Globus pallidus (tissue), 1 donor: ENCODE results near the gene TLCD1.
"Not testable (repeated sequence)": the region's sequence is repeated elsewhere in the genome, so short reads cannot be mapped to it uniquely, and the experiment has no call there.

Experiments used
- DNase-seq: peaks from one replicate; pipeline ENCODE4 v3.0.0-alpha.2; 2015; ENCODE audit warnings: low spot score

Gene TLCD1

DNA sequence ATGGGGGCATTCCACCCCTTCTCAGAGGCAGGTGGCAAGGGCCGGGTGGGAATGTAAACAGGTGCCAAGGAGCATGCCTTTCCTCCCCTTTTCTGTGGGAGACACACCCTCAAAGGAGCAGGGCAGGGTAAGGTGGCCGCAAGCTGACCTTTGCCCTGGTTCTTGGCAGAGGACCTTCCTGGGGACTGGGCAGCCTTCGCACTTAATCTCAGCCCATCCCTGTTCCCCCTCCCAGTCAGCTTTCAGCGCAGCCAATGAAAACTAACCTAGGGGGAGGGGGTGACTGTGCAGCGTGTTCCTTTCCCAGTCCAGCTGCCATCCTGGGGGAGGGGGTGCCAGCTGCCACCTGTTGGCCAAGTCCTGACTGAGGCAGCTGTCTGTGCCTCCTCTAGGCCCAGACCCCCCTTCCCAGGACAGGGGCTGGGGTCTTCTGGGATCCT is 20.6 kb upstream of the TLCD1 start:
- DNase-seq, result peak; percentile 71

DNA sequence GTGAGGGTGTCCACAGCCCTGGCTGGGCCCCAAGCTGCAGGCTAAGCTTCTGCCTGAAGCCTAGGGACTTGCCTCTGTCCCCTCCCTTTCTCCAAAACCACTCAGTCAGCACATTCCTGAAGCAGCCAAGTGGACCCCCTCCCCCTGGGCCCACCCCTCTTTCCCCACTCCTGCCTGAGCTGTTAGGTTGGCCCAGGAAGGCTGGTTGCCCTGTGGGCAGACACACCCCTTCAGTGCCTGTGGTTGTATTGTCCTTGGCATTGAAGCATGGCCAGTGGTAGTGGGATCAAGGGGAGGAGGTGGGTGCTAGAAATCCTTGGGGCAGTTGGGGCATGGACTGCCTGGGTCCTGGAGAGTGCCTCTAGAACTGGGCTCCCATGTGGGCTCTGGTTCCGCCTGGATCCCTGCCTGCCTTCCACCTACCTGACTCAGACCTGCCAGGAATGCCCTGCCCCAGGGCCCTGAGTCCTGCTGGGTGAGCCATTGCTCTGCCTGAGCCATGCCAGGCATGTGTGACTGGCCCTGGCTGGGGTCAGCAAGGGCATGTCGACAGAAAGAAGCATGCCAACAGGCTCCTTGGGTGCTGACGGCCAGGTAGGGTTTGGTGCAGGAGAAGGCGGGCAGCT is 19.9 kb upstream of the TLCD1 start:
- no peak for DNase-seq

DNA sequence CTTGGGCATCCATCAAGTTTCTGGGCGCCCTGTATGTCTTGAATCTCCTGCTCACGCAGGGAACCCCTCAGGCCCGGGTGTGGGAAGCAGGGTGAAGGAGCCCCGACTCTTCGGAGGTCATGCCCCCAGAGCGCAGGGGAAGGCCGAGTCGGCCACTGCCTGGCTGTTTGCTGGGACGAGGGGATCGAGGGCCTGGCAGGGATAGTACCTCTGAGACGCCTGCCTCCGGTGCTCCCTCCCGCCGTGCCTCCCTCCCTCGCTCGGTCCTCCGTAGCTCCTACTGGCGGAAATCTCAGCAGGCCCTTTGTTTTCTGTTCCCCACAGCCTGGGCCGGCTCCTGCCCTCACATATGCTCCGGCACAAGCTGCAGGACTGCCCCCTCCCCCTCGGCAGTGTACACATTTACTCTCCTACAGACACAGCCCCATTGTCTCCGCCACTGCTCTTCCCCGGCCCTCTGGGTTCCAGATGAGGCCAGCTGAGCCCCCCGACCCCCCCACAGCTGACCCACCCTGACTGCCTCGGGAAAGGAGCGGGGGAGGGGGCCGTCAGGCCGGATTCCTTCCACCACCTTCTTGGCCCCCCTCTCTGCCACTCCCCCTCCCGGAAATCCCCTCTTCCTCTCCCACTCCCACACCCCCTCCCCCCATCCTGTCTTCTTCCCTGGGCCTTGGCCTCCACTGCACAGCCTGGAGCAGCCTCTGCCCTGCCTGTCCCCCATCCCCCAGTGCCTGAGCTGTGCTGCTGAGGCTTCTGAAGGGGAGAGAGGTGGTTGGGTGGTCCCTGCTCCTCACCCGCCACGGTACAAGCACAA is 19.1 kb upstream of the TLCD1 start:
- DNase-seq, result peak; percentile 98

DNA sequence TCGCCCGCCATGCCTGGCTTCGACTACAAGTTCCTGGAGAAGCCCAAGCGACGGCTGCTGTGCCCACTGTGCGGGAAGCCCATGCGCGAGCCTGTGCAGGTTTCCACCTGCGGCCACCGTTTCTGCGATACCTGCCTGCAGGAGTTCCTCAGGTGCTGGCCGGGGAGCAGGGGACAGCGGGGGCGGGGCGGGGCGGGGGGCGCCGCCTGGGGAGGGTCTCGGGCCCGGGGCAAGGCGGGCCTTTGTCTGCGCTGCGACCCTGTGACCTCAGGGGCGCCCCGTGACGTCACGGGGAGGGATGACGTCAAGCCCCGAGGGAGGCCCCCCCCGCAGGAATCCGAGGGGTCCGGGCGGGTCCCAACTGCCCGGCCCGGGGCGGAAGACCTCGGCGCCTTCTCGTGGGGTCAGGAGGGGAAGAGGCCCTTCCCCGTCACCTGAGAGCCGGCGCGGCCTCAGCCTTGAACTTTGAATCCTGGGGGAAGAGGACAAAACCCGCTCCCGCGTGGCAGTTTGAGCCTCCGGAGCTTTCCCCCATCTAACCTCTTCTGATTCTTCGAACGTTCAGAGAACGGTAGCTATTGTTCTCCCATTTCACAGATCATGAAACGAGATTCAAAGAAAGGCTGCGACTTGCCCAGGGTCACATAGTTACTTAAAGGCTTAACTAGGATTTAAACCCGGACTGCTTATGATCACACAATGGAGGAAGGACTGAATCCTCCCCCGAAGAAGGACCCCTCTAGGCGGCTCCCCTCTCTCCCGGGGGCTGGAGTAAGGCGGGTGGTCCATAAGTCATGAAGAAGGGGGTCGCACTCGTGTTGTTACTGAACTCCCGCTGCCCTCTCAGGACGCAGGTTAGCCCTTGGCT is 18.3 kb upstream of the TLCD1 start:
- DNase-seq, result no peak

DNA sequence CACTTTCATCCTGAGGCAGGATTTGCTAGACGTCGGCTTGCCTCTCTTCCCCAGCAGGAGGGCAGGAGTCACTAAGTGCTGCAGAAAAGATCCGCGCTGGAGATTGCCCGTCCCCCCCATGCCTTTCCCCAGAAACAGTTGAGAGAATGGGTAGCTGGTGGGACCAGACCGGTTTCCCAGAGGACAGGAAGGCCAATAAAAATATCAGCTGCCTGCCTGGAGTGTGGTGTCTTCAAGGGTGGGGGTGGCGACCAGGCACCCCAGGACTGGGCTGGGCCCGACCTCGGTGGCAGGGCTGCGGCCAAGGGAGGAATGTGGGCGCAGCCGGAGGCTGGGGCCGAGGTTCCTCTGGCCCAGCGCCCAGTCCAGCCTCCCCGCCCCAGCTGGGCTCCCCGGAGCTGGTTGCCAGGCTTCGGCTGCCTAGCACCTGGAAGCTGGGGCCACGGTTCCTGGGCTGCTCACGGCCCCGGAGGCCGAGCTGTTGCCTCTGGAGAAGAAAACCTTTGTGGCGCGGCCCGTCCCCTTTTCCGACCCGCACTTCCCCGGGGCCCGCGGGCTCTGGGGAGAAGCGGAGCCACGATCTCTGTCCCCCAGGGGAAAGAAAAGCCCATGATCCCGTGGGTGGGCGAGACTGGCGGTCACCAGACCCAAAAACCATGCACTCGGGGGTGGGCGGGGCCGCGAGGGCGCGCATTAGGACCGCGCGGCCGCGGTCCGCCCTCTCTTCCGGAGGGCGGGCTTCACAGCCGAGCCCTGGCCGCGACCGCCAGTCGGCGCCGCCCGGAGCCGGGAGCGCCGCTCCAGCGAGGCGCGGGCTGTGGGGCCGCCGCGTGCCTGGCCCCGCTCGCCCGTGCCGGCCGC is 17.4 kb upstream of the TLCD1 start, which contains the start of gene TRAF4:
Gene TRAF4 (plus strand): TSS at position 769 of the 861 bp plus-strand sequence. CDS start 102 bp downstream, outside the sequence.
- DNase-seq, result peak; percentile 83

DNA sequence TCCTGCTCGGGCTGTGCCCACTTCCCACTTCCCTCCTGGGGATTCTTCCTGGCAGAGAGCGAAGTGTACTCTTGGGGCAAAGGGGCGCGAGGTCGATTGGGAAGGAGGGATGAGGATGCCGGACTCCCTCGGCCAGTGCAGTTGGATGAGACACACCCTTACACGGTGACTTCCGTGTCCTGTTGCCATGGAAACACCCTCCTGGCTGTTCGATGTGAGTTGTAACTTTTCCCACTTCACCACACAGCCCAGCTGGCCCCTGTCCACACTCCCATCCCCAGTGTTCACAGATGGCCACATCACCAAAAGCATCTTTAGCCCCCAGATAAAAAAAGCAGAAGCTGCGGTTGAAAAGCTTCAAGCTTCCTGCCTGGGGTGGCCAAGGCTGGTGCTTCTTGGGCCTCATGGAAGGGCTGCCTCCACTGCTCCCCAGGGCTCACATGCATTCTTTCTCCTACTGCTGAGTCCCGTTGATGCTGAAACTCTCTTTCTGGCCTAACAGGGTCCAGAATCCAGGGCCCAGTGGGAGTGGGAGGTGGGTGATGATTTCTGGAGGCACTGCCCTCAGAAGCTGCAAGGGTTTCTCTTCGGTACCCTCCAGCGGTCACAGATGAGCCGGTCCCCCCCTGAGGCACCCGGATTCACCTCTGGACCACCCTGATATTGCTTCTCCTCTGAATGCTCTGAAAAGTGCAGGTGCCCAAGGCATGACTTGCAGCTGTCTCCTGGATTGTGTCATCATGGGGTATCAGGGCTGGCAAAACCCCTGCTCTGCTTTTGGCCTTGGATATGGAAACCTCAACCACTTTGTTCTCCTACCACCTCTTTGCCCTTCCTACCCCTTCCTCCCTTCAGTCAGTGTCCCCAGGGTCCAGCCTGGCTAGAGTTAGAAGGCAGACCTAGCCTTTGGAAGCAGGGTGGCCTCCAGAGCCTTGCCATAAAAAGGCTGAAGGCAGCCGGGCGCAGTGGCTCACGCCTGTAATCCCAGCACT is 15.6 kb upstream of the TLCD1 start:
- no peak for DNase-seq

DNA sequence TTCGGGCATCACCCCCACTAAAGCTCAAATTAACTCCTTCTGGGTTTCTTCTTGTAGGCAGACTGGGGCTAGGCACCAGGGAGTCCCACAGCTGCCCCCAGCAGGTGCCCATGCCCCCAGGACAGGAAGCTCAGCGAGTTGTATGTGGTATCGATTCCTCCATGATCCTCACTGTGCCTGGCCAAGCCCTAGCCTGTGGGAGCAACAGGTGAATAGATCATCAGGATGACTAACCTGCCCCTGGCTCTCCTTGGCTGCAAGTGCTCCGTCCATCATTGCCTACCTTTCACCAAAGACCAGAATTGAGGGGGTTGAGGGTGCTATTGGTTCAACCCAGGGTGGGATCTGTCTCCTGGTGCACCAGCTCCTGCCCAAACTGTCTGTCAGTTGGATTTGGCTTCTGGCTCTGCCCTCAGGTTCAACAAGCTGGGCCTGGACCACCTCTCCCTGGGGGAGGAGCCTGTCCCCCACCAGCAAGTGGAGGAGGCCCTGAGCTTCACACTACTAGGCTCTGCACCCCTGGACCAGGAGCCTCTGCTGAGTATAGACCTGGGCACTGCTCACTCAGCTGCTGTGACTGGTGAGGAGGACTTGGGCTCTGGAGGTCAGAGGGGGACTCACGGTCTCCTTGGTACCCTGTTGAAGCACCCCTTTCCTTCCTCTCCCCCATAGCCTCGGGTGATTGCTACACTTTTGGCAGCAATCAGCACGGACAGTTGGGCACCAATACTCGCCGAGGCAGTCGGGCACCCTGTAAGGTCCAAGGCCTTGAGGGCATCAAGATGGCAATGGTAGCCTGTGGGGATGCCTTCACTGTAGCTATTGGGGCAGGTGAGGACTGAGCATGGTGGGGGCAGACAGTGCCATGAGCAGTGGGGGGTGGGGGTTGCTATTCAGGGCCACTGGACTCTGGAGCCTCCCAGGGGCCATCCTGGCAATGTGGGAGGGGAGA is 14.6 kb upstream of the TLCD1 start:
- no peak for DNase-seq

DNA sequence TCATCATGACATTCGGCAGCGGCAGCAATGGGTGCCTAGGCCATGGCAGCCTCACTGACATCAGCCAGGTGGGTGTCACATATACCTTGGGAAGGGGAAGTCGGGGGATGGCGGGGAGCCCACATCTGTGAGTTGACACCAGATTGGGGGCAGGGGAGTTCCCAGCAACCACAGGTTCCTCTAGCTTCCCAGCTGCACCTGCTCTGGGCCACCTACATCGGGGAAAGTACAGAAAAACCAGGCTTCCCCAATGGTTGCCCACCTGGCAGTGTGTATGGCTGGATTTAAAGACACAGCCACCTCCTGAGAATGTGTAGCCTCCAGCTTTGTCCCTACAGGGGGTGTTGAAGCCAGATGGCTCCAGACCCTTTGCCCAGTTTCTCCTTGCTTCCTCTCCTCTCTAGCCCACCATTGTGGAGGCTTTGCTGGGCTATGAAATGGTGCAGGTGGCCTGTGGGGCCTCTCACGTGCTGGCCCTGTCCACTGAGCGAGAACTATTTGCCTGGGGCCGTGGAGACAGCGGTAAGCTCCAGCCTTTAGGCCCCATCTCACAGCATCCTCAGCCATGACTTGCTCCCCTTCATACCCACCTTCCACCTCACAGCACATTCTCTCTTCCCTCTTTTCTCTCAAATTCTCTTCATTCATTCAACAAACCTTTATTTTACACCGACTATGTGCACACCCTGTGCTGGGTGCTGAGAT is 12.8 kb upstream of the TLCD1 start:
- no peak for DNase-seq

DNA sequence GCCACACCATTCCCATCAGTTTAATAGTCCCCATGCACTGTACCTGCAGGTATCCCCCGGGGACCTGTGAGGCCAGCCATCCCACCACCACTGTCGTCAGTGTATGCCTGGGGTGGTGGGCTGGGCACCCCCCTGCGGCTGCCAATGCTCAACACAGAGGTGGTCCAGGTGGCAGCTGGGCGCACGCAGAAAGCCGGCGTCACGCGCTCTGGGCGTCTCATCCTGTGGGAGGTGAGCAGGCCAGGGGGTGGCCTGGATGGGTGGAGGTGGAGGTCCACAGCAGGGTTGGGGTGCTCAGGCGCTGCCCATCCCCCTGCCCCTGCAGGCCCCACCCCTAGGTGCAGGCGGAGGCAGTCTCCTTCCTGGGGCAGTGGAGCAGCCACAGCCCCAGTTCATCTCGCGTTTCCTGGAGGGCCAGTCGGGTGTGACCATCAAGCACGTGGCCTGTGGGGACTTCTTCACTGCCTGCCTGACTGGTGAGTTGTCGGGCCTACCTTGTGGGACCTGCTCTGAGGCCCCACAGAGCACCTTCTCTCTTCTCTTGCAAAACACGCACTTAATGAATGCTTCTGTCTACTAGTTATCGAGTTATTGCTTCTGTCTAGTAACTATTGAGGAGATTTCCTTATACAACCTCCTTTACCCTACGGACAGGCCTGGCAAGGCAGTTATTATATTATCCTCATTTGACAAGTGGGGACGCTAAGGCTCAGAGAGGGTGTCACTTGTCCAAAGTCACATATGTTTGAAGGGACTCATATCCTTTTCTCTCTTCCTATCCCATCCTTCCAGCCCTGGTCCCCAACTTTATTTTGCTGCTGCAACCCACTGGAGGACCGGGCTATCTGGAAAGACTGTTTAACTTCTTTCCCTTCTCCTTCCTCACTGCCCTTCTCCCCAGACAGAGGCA is 12.0 kb upstream of the TLCD1 start:
- no peak for DNase-seq

DNA sequence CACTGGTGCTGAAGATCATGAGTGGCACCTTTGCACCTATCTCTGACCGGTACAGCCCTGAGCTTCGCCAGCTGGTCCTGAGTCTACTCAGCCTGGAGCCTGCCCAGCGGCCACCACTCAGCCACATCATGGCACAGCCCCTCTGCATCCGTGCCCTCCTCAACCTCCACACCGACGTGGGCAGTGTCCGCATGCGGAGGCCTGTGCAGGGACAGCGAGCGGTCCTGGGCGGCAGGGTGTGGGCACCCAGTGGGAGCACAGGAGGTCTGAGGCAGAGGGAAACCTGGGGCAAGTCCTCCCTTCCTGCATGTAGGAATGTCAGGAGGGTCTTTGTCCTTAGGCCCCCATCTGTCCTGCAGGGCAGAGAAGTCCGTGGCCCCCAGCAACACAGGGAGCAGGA is 11.3 kb upstream of the TLCD1 start:
- no peak for DNase-seq

DNA sequence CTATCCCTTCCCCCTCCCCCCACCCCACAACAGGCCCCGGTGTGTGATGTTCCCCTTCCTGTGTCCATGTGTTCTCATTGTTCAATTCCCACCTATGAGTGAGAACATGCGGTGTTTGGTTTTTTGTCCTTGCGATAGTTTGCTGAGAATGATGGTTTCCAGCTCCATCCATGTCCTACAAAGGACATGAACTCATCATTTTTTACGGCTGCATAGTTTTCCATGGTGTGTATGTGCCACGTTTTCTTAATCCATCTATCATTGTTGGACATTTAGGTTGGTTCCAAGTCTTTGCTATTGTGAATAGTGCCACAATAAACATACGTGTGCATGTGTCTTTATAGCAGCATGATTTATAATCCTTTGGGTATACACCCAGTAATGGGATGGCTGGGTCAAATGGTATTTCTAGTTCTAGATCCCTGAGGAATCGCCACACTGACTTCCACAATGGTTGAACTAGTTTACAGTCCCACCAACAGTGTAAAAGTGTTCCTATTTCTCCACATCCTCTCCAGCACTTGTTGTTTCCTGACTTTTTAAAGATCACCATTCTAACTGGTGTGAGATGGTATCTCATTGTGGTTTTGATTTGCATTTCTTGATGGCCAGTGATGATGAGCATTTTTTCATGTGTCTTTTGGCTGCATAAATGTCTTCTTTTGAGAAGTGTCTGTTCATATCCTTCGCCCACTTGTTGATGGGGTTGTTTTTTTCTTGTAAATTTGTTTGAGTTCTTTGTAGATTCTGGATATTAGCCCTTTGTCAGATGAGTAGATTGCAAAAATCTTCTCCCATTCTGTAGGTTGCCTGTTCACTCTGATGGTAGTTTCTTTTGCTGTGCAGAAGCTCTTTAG is 10.1 kb upstream of the TLCD1 start:
- DNase-seq, result not testable (repeated sequence)

DNA sequence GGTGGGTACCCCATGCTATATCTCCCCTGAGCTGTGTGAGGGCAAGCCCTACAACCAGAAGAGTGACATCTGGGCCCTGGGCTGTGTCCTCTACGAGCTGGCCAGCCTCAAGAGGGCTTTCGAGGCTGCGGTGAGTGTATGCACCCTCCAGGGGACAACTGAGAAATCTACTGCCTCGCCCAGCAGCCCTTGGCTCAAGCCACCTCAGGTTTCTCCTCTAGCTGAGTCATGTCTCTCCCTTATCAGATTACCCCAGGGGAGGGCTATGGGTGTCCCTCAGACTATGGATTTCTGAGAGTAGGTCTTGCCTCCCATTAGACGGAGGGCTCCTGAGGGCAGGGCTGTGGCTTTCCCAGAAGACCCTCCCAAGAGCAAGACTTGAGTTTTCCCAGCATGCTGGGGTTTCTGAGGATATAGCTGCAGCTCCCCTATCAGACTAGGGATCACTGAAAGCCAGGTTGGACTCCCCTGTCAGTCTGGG is 9.2 kb upstream of the TLCD1 start:
- no peak for DNase-seq

DNA sequence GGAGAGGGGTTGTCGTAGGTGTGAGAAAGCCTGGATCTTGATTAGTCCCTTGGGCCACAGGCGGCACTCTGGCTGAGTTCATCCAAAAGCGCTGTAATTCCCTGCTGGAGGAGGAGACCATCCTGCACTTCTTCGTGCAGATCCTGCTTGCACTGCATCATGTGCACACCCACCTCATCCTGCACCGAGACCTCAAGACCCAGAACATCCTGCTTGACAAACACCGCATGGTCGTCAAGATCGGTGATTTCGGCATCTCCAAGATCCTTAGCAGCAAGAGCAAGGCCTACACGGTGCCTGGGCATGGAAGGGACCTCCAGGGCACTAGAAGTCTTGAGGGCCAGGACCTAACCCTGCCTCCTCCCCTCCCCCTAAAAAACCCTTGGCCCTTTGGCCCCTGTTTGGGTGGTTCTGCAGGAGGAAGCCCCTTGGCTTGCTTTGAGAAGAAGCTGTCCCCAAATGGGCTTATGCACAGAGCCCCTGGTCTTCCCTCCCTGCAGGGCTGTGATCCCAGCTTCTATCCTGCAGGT is 8.7 kb upstream of the TLCD1 start:
- DNase-seq, result no peak

DNA sequence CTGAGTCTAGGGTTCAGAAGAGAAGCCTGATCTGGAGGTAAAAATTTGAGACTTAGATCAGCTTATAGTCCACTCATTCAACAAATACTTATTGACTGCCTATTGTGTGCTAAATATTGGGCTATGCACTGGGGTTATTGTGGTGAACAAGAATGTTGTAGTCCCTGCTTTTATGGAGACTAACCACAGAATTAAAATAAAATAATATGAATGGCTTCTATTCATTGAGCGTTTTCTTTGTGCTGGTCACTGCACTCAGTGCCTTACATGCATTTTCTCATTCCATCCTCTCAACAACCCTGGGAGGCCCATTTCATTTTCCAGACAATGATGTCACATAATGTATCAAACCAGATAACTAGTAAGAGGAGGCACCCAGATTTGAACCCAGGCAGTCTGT is 7.3 kb upstream of the TLCD1 start:
- DNase-seq, result no peak

DNA sequence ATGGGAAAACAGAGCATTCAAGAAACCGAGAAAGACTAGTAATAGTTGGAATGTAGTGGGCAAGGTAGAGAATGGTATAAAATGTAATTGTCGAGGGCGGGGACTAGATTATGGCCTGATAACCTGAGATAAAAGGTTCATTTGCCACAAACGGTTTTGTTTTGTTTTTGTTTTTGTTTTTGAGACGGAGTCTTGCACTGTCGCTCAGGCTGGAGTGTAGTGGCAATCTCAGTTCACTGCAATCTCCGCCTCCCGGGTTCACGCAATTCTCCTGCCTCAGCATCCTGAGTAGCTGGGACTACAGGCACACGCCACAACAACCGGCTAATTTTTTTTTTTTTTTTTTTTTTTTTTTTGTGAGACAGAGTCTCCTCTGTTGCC is 3.9 kb upstream of the TLCD1 start:
- no peak for DNase-seq
